Fibroblast of lung (primary cell): ENCODE data around the gene GALNT17. TPM values are rescaled to one million over a fixed set of nuclear protein-coding genes. Genes with fewer than 3 reads are reported as not detected.

Experiments
- DNase-seq, 2 donors: peaks; one replicate each; pipeline versions ENCODE4 v3.0.0 to v3.0.0-alpha.2; 2010; ENCODE audit warnings: low read depth in 2 of 2
- H2AFZ ChIP-seq: 2 replicates; pipeline ENCODE4 v1.5.1; 2012; ENCODE audit warnings: low read length, control low read depth, inconsistent platforms
- H3K27ac ChIP-seq: 2 replicates; pipeline ENCODE4 v1.5.1; 2011; ENCODE audit warnings: low read length, control low read depth; ENCODE audit not compliant: insufficient read depth
- H3K27me3 ChIP-seq: 2 replicates; pipeline ENCODE4 v1.5.1; 2011; ENCODE audit warnings: mild to moderate bottlenecking, low read length; ENCODE audit not compliant: control insufficient read depth, insufficient read depth
- H3K36me3 ChIP-seq: 2 replicates; pipeline ENCODE4 v1.5.1; 2011; ENCODE audit warnings: low read length; ENCODE audit not compliant: control insufficient read depth, insufficient read depth
- H3K4me1 ChIP-seq: 2 replicates; pipeline ENCODE4 v1.5.1; 2011; ENCODE audit warnings: low read length; ENCODE audit not compliant: control insufficient read depth, insufficient read depth; ENCODE audit errors: extremely low read depth
- H3K4me2 ChIP-seq: 2 replicates; pipeline ENCODE4 v1.5.1; 2011; ENCODE audit warnings: low read length, control low read depth; ENCODE audit not compliant: insufficient read depth; ENCODE audit errors: extremely low read depth
- H3K4me3 ChIP-seq, 4 experiments: fragments of 200-600 bp in 1 of 4; sonication (generic) in 1 of 4; replicated peaks in 1 of 4; 2 replicates each; pipeline ENCODE4 v1.5.1; 2011 to 2016; ENCODE audit warnings: low read length in 4 of 4, low read depth in 3 of 4, mild to moderate bottlenecking in 3 of 4, control low read depth in 2 of 4, inconsistent platforms in 1 of 4, mixed read lengths in 1 of 4; ENCODE audit not compliant: insufficient read depth in 1 of 4; ENCODE audit errors: control extremely low read depth in 1 of 4
- H3K79me2 ChIP-seq: 2 replicates; pipeline ENCODE4 v1.5.1; 2012; ENCODE audit warnings: mild to moderate bottlenecking, low read length, inconsistent platforms; ENCODE audit not compliant: control insufficient read depth, insufficient read depth
- H3K9ac ChIP-seq: 2 replicates; pipeline ENCODE4 v1.5.1; 2011; ENCODE audit warnings: mild to moderate bottlenecking, low read length, control low read depth; ENCODE audit not compliant: insufficient read depth
- H3K9me3 ChIP-seq: 2 replicates; pipeline ENCODE4 v1.5.1; 2012; ENCODE audit warnings: low read depth, low read length; ENCODE audit not compliant: control insufficient read depth, insufficient read depth
- H4K20me1 ChIP-seq: 2 replicates; pipeline ENCODE4 v1.5.1; 2011; ENCODE audit warnings: low read length; ENCODE audit not compliant: control insufficient read depth, insufficient read depth; ENCODE audit errors: extremely low read depth
- CTCF ChIP-seq, 2 donors: IDR thresholded peaks in 1 of 2; conservative IDR thresholded peaks in 1 of 2; 1 replicate in 1 of 2; 2 replicates in 1 of 2; pipeline ENCODE4 v1.5.1; 2011 to 2012; ENCODE audit warnings: low read length in 2 of 2, control low read depth in 1 of 2, inconsistent platforms in 1 of 2, low read depth in 1 of 2, mild to moderate bottlenecking in 1 of 2
- EZH2 ChIP-seq: IDR thresholded peaks from 2 replicates; pipeline ENCODE4 v1.5.1; 2012; ENCODE audit warnings: low read length, control low read depth, mild to moderate bottlenecking; ENCODE audit errors: missing control alignments
- polyA plus RNA-seq, 2 donors: library from polyadenylated mRNA; depleted of rRNA in 1 of 2; stranded (reverse) in 1 of 2; unstranded in 1 of 2; fragments of >200 nt; gene quantifications; 2 replicates each; pipeline ENCODE4 v1.2.1, GENCODE V29; 2011 to 2012; ENCODE audit warnings: missing spikeins in 1 of 2
- total RNA-seq: library from RNA; depleted of rRNA; stranded (reverse); fragments of >200 nt; gene quantifications from 2 replicates; pipeline ENCODE4 v1.2.1, GENCODE V29; 2014

GALNT17 gene
- total and polyA plus RNA-seq, 2 donors (not counting 1 experiment from before 2014, with no cell fraction given), result under 0.01 TPM; not detected in 1

DNA sequence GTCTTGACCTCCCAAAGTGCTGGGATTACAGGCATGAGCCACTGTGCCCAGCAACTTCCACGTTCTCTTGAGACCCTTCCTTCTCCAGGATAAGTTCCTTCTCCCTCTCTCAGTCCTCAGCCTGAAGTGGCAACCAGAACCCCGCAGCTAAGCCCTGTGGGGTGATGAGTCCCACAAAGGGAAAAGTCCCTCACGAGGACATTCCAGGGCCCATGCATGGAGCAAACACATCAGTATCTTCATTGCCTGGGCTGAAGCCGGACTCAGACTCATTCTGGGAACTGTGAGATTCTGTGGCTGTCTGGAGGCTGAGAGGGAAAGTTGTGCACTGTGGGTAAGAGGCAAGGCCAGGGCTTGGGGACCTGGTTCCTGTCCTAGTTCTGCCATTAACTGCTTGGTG is 622.9 kb downstream of the GALNT17 start:
- Histone ChIP-seq H3K9ac (no peak overlapping the region), H3K79me2 (no peaks in the 10 kb centered on the region), H3K9me3 (no peaks in the 10 kb centered on the region), H3K4me3 (no peak overlapping the region), H3K27ac (no peak overlapping the region), H2AFZ (no peak overlapping the region), H3K4me1 (no peaks in the 10 kb centered on the region), H3K4me2 (no peak overlapping the region), H3K36me3 (no peaks in the 10 kb centered on the region), H4K20me1 (no peaks in the 10 kb centered on the region), H3K27me3 (no peaks in the 10 kb centered on the region)
- TF ChIP-seq CTCF (conservative IDR thresholded peaks at IDR 0.05 in 1 of 2, IDR thresholded peaks at IDR 0.05 in 1 of 2; ENCODE audit: low read depth in 1 of 2, low read length in 2 of 2) (no peak), EZH2 (no peak)
- DNase-seq, result no peak

- no peak overlapping the region for H2AFZ ChIP-seq
- no peaks in the 10 kb centered on the region for H3K36me3 ChIP-seq
- H3K27me3 ChIP-seq, result no peaks in the 10 kb centered on the region
- no peak overlapping the region for H3K9ac ChIP-seq
- DNase-seq, result no peak
- H4K20me1 ChIP-seq, result no peaks in the 10 kb centered on the region
- H3K4me3 ChIP-seq, result no peak overlapping the region
- no peak overlapping the region for H3K27ac ChIP-seq
- H3K9me3 ChIP-seq, result no peaks in the 10 kb centered on the region
- H3K79me2 ChIP-seq, result no peaks in the 10 kb centered on the region
- H3K4me1 ChIP-seq, result no peaks in the 10 kb centered on the region
- H3K4me2 ChIP-seq, result no peak overlapping the region
- no peak for TF ChIP-seq EZH2
These were observed 629.4 kb downstream of the GALNT17 start for GRCh38 chr7:71761336-71761735.
